T-helper 2 cell treated with Interferon-gamma antibody and Interleukin-4, amounts not matched to agents 5 μg/mL and 100 μg/mL, for 36 hours (primary cell): ENCODE measurements around the gene C22orf23.

Experiments used
- DNase-seq: peaks from one replicate; pipeline ENCODE4 v3.0.0; 2021; ENCODE audit warnings: low spot score
- H3K27ac Mint-ChIP-seq: one replicate; pipeline ENCODE4 v1.8.0; 2021; ENCODE audit warnings: mild to moderate bottlenecking, mixed read lengths
- H3K27me3 Mint-ChIP-seq: one replicate; pipeline ENCODE4 v1.8.0; 2021; ENCODE audit warnings: low read depth, mixed read lengths
- H3K36me3 Mint-ChIP-seq: one replicate; pipeline ENCODE4 v1.8.0; 2021; ENCODE audit warnings: low read depth, mixed read lengths
- H3K4me1 Mint-ChIP-seq: one replicate; pipeline ENCODE4 v1.8.0; 2021; ENCODE audit warnings: low read depth, mixed read lengths
- H3K4me3 Mint-ChIP-seq: one replicate; pipeline ENCODE4 v1.8.0; 2022; ENCODE audit warnings: mild to moderate bottlenecking, moderate library complexity, mixed read lengths
- H3K9me3 Mint-ChIP-seq: one replicate; pipeline ENCODE4 v1.8.0; 2021; ENCODE audit warnings: mixed read lengths

C22orf23 gene

GRCh38 chr22:37898441-37899181 is 54.8 kb downstream of the C22orf23 start:
- H3K27me3 Mint-ChIP-seq = no peaks in the 10 kb centered on the region
- no peak overlapping the region for H3K27ac Mint-ChIP-seq
- peaks cover 22% of the 10 kb centered on the region for H3K4me1 Mint-ChIP-seq

GRCh38 chr22:37897807-37898206 is 55.6 kb downstream of the C22orf23 start:
- Mint-ChIP-seq H3K4me3 (no peak overlapping the region), H3K27me3 (no peaks in the 10 kb centered on the region), H3K9me3 (no peaks in the 10 kb centered on the region), H3K4me1 (peaks cover 22% of the 10 kb centered on the region), H3K27ac (no peak overlapping the region), H3K36me3 (peaks cover 3% of the 10 kb centered on the region)
- DNase-seq = no peak

More at GRCh38 chr22:37898441-37899181, 54.8 kb downstream of the C22orf23 start:
- Mint-ChIP-seq H3K4me3 (no peak overlapping the region), H3K36me3 (peaks cover 3% of the 10 kb centered on the region), H3K9me3 (no peaks in the 10 kb centered on the region)
- no peak for DNase-seq

GRCh38 chr22:37896939-37897338 is 56.5 kb downstream of the C22orf23 start:
- Mint-ChIP-seq H3K9me3 (no peaks in the 10 kb centered on the region), H3K27me3 (no peaks in the 10 kb centered on the region), H3K4me3 (peak overlapping the region; percentile 74)

GRCh38 chr22:37896181-37896592 is 57.2 kb downstream of the C22orf23 start:
- DNase-seq = peak; percentile 44
- Mint-ChIP-seq H3K27ac (peak overlapping the region; percentile 93), H3K4me3 (peak overlapping the region; percentile 74), H3K36me3 (peaks cover 10% of the 10 kb centered on the region), H3K4me1 (peaks cover 22% of the 10 kb centered on the region), H3K9me3 (no peaks in the 10 kb centered on the region), H3K27me3 (no peaks in the 10 kb centered on the region)

More at GRCh38 chr22:37896939-37897338, 56.5 kb downstream of the C22orf23 start:
- no peak for DNase-seq
- Mint-ChIP-seq H3K4me1 (peaks cover 22% of the 10 kb centered on the region), H3K27ac (peak overlapping the region; percentile 93), H3K36me3 (peaks cover 3% of the 10 kb centered on the region)

- no peaks in the 10 kb centered on the region for H3K27me3 Mint-ChIP-seq
- peak overlapping the region; percentile 62 for H3K27ac Mint-ChIP-seq
- no peaks in the 10 kb centered on the region for H3K9me3 Mint-ChIP-seq
- DNase-seq = no peak
- H3K4me1 Mint-ChIP-seq = peaks cover 22% of the 10 kb centered on the region
- no peak overlapping the region for H3K4me3 Mint-ChIP-seq
- H3K36me3 Mint-ChIP-seq = peaks cover 11% of the 10 kb centered on the region
These were observed 58.3 kb downstream of the C22orf23 start for GRCh38 chr22:37894939-37895670.

- Mint-ChIP-seq H3K4me1 (peaks cover 22% of the 10 kb centered on the region), H3K27ac (peak overlapping the region; percentile 86), H3K36me3 (peaks cover 17% of the 10 kb centered on the region), H3K4me3 (no peak overlapping the region), H3K27me3 (no peaks in the 10 kb centered on the region), H3K9me3 (no peaks in the 10 kb centered on the region)
- no peak for DNase-seq
These were observed 59.8 kb downstream of the C22orf23 start for GRCh38 chr22:37893583-37893983.
